Measurements from ENCODE around the gene LAMTOR4. TPM values are rescaled to one million over a fixed set of nuclear protein-coding genes. Genes with fewer than 3 reads are reported as not detected.

The LAMTOR4 gene
- total RNA-seq, 1 donor from 2014 or later: 75.7 TPM

DNA sequence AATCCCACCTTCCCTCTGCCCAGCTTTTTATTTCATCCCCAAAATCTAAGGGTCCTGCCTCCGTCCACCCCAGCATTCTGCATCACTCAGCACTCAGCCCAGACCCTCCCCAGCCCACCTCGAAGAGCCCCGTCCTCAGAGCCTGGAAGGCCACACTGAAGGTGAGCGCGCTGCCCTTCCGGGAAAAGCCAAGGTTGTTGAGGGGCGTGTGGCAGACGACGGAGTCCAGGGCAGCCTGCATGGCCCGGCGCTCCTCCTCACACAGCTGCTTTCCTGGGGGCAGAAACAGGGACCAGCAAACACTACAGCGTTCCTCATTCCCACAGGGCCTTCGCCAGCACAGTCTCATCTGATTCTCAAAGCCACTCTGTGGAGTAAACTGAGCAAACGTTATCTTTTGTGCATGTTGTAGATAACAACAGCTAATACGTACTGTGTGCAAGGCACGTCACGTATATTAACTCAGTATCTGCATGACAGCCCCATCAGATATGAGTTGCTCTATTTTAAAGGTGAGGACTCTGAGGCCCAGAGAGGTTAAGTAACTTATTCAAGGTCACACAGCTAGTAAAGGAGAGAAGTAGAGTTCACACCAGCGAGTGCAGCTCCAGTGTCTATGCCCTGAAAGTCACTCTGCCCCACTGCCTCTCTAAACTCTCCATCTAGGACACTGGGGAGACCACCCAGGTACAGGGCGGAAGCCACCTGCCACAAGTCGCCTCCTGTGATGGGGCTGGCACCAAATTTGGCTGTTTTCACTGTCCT is 7.0 kb downstream of the LAMTOR4 start:
- Mint-ChIP-seq H3K27me3 (ENCODE audit: low read depth) (no peaks in the 10 kb centered on the region), H3K36me3 (ENCODE audit: low read depth) (peaks cover 7% of the 10 kb centered on the region), H3K4me1 (ENCODE audit: low read depth) (peaks cover 28% of the 10 kb centered on the region), H3K27ac (ENCODE audit: unreplicated experiment) (no peak overlapping the region), H3K4me3 (ENCODE audit: unreplicated experiment) (no peak overlapping the region), H3K9me3 (ENCODE audit: low read depth) (no peaks in the 10 kb centered on the region)
- TF ChIP-seq, protein P1, sequence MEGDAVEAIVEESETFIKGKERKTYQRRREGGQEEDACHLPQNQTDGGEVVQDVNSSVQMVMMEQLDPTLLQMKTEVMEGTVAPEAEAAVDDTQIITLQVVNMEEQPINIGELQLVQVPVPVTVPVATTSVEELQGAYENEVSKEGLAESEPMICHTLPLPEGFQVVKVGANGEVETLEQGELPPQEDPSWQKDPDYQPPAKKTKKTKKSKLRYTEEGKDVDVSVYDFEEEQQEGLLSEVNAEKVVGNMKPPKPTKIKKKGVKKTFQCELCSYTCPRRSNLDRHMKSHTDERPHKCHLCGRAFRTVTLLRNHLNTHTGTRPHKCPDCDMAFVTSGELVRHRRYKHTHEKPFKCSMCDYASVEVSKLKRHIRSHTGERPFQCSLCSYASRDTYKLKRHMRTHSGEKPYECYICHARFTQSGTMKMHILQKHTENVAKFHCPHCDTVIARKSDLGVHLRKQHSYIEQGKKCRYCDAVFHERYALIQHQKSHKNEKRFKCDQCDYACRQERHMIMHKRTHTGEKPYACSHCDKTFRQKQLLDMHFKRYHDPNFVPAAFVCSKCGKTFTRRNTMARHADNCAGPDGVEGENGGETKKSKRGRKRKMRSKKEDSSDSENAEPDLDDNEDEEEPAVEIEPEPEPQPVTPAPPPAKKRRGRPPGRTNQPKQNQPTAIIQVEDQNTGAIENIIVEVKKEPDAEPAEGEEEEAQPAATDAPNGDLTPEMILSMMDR (IDR thresholded peaks at IDR 0.05): no peak
- DNase-seq (ENCODE audit: low spot score): no peak

DNA sequence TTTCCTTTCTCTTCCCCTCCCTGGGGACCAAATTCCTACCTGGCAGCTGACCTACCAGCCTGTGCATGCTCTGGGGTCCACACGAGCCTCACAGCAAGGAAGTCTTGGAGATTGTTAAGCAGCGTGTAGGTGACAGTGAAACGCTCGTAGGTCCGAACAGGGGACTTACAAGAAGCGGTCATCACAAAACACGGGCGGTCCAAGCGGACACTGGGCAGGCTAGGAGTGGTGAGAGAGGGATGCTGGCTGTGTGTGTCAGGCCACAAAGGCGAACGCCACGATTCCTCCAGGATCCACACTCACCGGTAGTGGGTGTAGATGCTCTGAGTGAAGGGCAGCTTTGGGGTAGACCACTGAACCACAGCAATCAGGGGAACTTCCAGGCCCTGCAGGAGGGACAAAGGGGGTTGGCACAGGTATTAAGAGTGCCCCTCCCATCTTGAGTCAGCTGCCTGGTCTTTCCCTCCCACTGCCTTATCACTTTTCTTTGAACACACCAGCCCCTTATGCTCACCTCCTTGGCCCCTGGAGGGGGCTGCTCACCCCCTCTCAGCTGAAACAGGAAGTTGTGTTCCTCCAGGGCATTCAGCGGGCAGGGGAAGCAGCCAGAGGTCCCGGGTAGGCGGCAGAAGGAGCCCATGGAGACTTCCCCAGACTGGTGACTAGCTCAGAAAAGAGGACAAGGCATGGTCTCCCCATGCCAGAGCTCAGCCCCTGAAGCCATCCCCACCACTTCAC is 7.8 kb downstream of the LAMTOR4 start:
- Mint-ChIP-seq H3K36me3 (ENCODE audit: low read depth) (peaks cover 7% of the 10 kb centered on the region), H3K9me3 (ENCODE audit: low read depth) (no peaks in the 10 kb centered on the region), H3K27ac (ENCODE audit: unreplicated experiment) (peak overlapping the region; percentile 69), H3K4me1 (ENCODE audit: low read depth) (peaks cover 28% of the 10 kb centered on the region), H3K4me3 (ENCODE audit: unreplicated experiment) (peak overlapping the region; percentile 75), H3K27me3 (ENCODE audit: low read depth) (no peaks in the 10 kb centered on the region)
- TF ChIP-seq, protein P1 (IDR thresholded peaks at IDR 0.05): no peak
- DNase-seq (ENCODE audit: low spot score): no peak

DNA sequence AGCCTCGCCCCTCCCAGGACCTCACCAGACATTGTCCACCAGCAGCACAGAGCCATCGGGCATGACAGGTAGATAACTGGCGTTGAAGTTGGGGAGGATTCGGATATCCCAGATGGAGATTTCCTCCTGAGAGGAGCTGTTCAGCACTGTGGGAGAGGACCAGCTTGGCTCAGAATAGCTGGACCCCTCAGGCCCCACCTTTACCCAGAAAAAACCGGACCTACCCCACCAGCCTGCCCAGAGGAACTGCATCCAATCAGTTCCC is 8.3 kb downstream of the LAMTOR4 start:
- H3K27me3 Mint-ChIP-seq (ENCODE audit: low read depth): no peaks in the 10 kb centered on the region
- no peaks in the 10 kb centered on the region for H3K9me3 Mint-ChIP-seq (ENCODE audit: low read depth)
- DNase-seq (ENCODE audit: low spot score): no peak
- H3K4me1 Mint-ChIP-seq (ENCODE audit: low read depth): peaks cover 28% of the 10 kb centered on the region
- H3K4me3 Mint-ChIP-seq (ENCODE audit: unreplicated experiment): peak overlapping the region; percentile 75
- peaks cover 7% of the 10 kb centered on the region for H3K36me3 Mint-ChIP-seq (ENCODE audit: low read depth)
- TF ChIP-seq, protein P1 (IDR thresholded peaks at IDR 0.05): no peak
- peak overlapping the region; percentile 76 for H3K27ac Mint-ChIP-seq (ENCODE audit: unreplicated experiment)

DNA sequence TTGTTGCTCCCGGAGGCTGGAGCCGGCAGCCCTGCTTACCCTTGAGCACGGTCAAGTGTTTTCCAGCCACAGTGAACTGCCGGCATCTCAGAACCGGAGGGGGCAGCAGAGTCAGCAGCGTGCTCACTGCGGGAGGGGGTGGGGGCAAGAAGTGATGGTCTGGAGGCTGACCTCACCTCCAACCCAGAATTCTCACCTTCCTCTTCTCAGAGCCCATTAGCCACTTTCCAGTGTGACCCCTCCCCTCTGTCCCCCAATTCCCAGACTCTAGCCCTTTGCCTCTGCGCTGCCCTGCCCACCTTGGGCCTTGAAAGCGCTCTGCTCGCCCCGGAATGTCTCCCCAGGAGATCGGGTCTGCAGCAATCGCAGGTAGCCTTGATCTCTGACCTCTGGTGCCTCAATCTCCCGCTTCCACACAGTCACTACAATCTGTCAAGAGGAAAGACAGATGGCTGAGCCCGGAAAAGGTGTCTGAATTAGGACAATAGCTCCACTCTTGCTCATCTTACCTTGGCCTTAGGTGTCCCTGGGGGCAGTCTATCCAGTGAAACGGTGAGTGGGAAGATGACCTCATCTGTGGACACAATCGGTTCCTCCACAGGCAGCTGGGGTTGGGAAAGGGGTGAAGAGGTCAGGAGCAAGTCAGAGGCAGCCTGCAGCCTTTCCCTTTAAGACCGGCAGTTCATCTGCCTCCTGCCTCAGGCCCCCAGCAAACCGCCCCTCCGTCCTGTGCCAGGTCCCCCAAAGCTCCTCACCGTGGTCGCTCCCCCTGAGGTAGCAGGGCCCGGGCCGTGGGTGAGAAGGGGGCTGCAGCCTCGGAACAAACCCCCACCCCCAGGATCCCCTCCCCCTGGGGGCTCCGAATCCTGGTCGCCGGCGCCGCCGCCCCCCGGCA is 8.9 kb downstream of the LAMTOR4 start:
- peak overlapping the region; percentile 76 for H3K27ac Mint-ChIP-seq (ENCODE audit: unreplicated experiment)
- H3K4me1 Mint-ChIP-seq (ENCODE audit: low read depth): peaks cover 28% of the 10 kb centered on the region
- no peaks in the 10 kb centered on the region for H3K9me3 Mint-ChIP-seq (ENCODE audit: low read depth)
- H3K27me3 Mint-ChIP-seq (ENCODE audit: low read depth): no peaks in the 10 kb centered on the region
- no peak for DNase-seq (ENCODE audit: low spot score)
- TF ChIP-seq, protein P1 (IDR thresholded peaks at IDR 0.05): peak; percentile 59
- H3K4me3 Mint-ChIP-seq (ENCODE audit: unreplicated experiment): peak overlapping the region; percentile 75
- peaks cover 5% of the 10 kb centered on the region for H3K36me3 Mint-ChIP-seq (ENCODE audit: low read depth)
